K562 (cell line): ENCODE data around the gene SMARCA4. TPM values are rescaled to one million over a fixed set of nuclear protein-coding genes. Genes with fewer than 3 reads are reported as not detected.

Experiments
- ATAC-seq: fragments of 200-7000 bp; cut with Tn5 transposase; 3 replicates; pipeline ENCODE4 v1.9.1; 2020; ENCODE audit warnings: moderate library complexity
- BruUV-seq: library from RNA; stranded (reverse); fragments of 400-500 nt; replicated peaks from 2 replicates; lab custom pipeline; 2021; lab: Mats Ljungman, UMichigan
- CTCF ChIA-PET: fragments of 300-600 bp; formaldehyde crosslinking; extraction: SDS; loops from one replicate; lab custom pipeline; 2021; ENCODE audit warnings: low intra/inter-chr PET ratio; lab: Yijun Ruan, JAX
- POLR2A ChIA-PET: fragments of 300-600, 350-650 bp; sonication (Branson Sonifier 250); formaldehyde crosslinking; extraction: SDS; loops from one replicate; lab custom pipeline; 2021; ENCODE audit warnings: antibody characterized with exemption, inconsistent platforms; lab: Yijun Ruan, JAX
- DNase-seq, 4 experiments: peaks; one replicate each; pipeline versions ENCODE4 v3.0.0 to v3.0.0-alpha.2; 2011 to 2018; ENCODE audit warnings: low spot score in 3 of 4, mixed read lengths in 3 of 4; ENCODE audit errors: extremely low read depth in 1 of 4
- FAIRE-seq: peaks from 2 replicates; lab custom pipeline; 2011; peaks lifted over from hg19 to GRCh38; lab: Jason Lieb, UNC
- H2AFZ ChIP-seq: 2 replicates; pipeline ENCODE4 v1.6.0; 2011; ENCODE audit warnings: low read depth, low read length, control low read depth, inconsistent platforms
- H3K27ac ChIP-seq: fragments of 200-600 bp; 3 replicates; pipeline ENCODE4 v1.8.0; 2011; ENCODE audit warnings: low read depth, mild to moderate bottlenecking, control low read depth, inconsistent platforms, low read length, moderate library complexity, mixed read lengths; ENCODE audit errors: extremely low read depth
- H3K27me3 ChIP-seq, 2 experiments: fragments of 300-600 bp in 1 of 2; 2 replicates in 1 of 2; 3 replicates in 1 of 2; pipeline versions ENCODE4 v1.6.0 to v1.8.0; 2011; ENCODE audit warnings: inconsistent platforms in 2 of 2, low read length in 2 of 2, mild to moderate bottlenecking in 1 of 2, mixed read lengths in 1 of 2, moderate library complexity in 1 of 2; ENCODE audit not compliant: control insufficient read depth in 2 of 2, insufficient read depth in 2 of 2
- H3K36me3 ChIP-seq: fragments of 300-600 bp; 3 replicates; pipeline ENCODE4 v1.8.0; 2011; ENCODE audit warnings: mild to moderate bottlenecking, low read length, inconsistent platforms; ENCODE audit not compliant: control insufficient read depth, insufficient read depth
- H3K4me1 ChIP-seq, 2 experiments: fragments of 200-600 bp in 1 of 2; replicated peaks in 1 of 2; 2 replicates in 1 of 2; 3 replicates in 1 of 2; pipeline versions ENCODE4 v1.5.1 to v1.8.0; 2011; ENCODE audit warnings: inconsistent platforms in 2 of 2, low read length in 2 of 2, mild to moderate bottlenecking in 1 of 2, mixed read lengths in 1 of 2, moderate library complexity in 1 of 2; ENCODE audit not compliant: control insufficient read depth in 2 of 2, insufficient read depth in 2 of 2
- H3K4me2 ChIP-seq: 2 replicates; pipeline ENCODE4 v1.6.1; 2011; ENCODE audit warnings: low read length, control low read depth, inconsistent platforms, mixed read lengths; ENCODE audit not compliant: insufficient read depth
- H3K4me3 ChIP-seq: fragments of 200-600 bp; sonication (generic), shearing (Covaris generic); 2 replicates; pipeline ENCODE4 v1.5.1; 2016; ENCODE audit warnings: control low read depth, inconsistent platforms
- H3K79me2 ChIP-seq: fragments of 200-600 bp; 3 replicates; pipeline ENCODE4 v1.8.0; 2011; ENCODE audit warnings: low read length, inconsistent platforms; ENCODE audit not compliant: control insufficient read depth, insufficient read depth
- H3K9ac ChIP-seq, 2 experiments: 2 replicates each; pipeline versions ENCODE4 v1.6.0 to v1.6.1; 2011; ENCODE audit warnings: low read depth in 2 of 2, low read length in 2 of 2, control low read depth in 1 of 2, inconsistent platforms in 1 of 2, mild to moderate bottlenecking in 1 of 2, mixed read lengths in 1 of 2; ENCODE audit not compliant: insufficient read depth in 1 of 2
- H3K9me1 ChIP-seq: one replicate; pipeline ENCODE4 v1.6.0; 2011; ENCODE audit warnings: inconsistent platforms, mild to moderate bottlenecking, low read length, moderate library complexity; ENCODE audit not compliant: control insufficient read depth, insufficient read depth
- H3K9me3 ChIP-seq: replicated peaks from 2 replicates; pipeline ENCODE4 v1.5.1; 2011; ENCODE audit warnings: low read depth, low read length, inconsistent platforms; ENCODE audit not compliant: control insufficient read depth, insufficient read depth
- H4K20me1 ChIP-seq: replicated peaks from 2 replicates; pipeline ENCODE4 v1.6.1; 2011; ENCODE audit warnings: low read length, inconsistent platforms, mixed read lengths; ENCODE audit not compliant: control insufficient read depth, insufficient read depth
- CUX1 ChIP-seq: fragments of 200-800 bp; sonication (Bioruptor generic); IDR thresholded peaks from 2 replicates; pipeline ENCODE4 v1.6.1; 2016; ENCODE audit warnings: missing genetic modification characterization, missing compliant biosample characterization
- NFIC ChIP-seq: fragments of 450-650 bp; IDR thresholded peaks from 2 replicates; pipeline ENCODE4 v1.6.1; 2017; ENCODE audit warnings: mild to moderate bottlenecking, inconsistent platforms
- PKNOX1 ChIP-seq: fragments of 450-650 bp; IDR thresholded peaks from 2 replicates; pipeline ENCODE4 v1.6.1; 2016
- SMAD4 ChIP-seq: fragments of 250-450 bp; sonication (Bioruptor Pico); conservative IDR thresholded peaks from 2 replicates; pipeline ENCODE4 v1.8.0; 2021; ENCODE audit warnings: inconsistent platforms, mild to moderate bottlenecking, moderate library complexity
- SNIP1 ChIP-seq: fragments of 450-650 bp; IDR thresholded peaks from 2 replicates; pipeline ENCODE4 v1.7.1; 2017; ENCODE audit warnings: low read depth, mild to moderate bottlenecking
- USF1 ChIP-seq: sonication (generic); formaldehyde crosslinking; IDR thresholded peaks from 2 replicates; pipeline ENCODE4 v1.9.0; 2022; ENCODE audit warnings: mild to moderate bottlenecking, missing genetic modification reagents
- ZNF436 ChIP-seq: fragments of 250-450, 450-650 bp; sonication (Bioruptor Pico); formaldehyde crosslinking; IDR thresholded peaks from 2 replicates; pipeline ENCODE4 v1.7.0; 2020; ENCODE audit warnings: mild to moderate bottlenecking
- WGBS: fragments of 100-300 bp; shearing (Covaris generic); methylation state at CpG from one replicate; pipeline ENCODE4 v1.1.6; 2016; ENCODE audit warnings: low coverage, mixed read lengths; ENCODE audit not compliant: insufficient coverage; ENCODE audit errors: missing lambda C conversion rate; 5-methylcytosine and 5-hydroxymethylcytosine counted together
- in situ Hi-C: fragments of 300-500 bp; cut with MboI; formaldehyde crosslinking; loops from 4 replicates; pipeline ENCODE4 v1.15.0; 2018; ENCODE audit warnings: inconsistent platforms, mixed read lengths
- intact Hi-C: fragments of 100-400 bp; cut with micrococcal nuclease; formaldehyde crosslinking; loops from 2 replicates; pipeline ENCODE4 v1.14.2; 2022
- polyA plus RNA-seq, 8 experiments: library from polyadenylated mRNA; depleted of rRNA in 4 of 8; stranded (reverse) in 5 of 8; unstranded in 3 of 8; fragments of >200 nt; fragmentation: Nextera tagmentation in 2 of 8; fragmentation: Illumina TruSeq in 1 of 8; extraction: Ambion mirVana in 2 of 8; extraction: Trizol in 1 of 8; gene quantifications; 2 replicates each; pipeline versions ENCODE4 v1.2.1 to v1.2.3, GENCODE V29; 2011 to 2014; ENCODE audit warnings: inconsistent platforms in 1 of 8, missing spikeins in 1 of 8
- total RNA-seq, 7 experiments: library from RNA; depleted of rRNA in 6 of 7; stranded (reverse); fragments of >200 nt in 6 of 7; fragmentation: Illumina TruSeq in 2 of 7; extraction: Trizol in 2 of 7; gene quantifications; 2 replicates each; pipeline versions ENCODE4 v1.2.1 to v1.2.3, GENCODE V29; 2011 to 2021; ENCODE audit warnings: low replicate concordance in 1 of 7

The SMARCA4 gene
- total and polyA plus RNA-seq, 9 of the 15 experiments (the other 6 are each of a cell fraction or from before 2014, with no cell fraction given): 19.3 to 207 (median 52.1) TPM

- H3K79me2 ChIP-seq: no peaks in the 10 kb centered on the region
These were observed 37.3 kb downstream of the SMARCA4 start for GRCh38 chr19:10998045-10998533.

GRCh38 chr19:10998666-10999065 lies 37.8 kb downstream of the SMARCA4 start:
- DNase-seq: no peak
- Histone ChIP-seq H3K27ac (no peak overlapping the region), H3K79me2 (no peaks in the 10 kb centered on the region), H3K9me3 (no peaks in the 10 kb centered on the region), H4K20me1 (no peaks in the 10 kb centered on the region), H3K4me1 (peaks cover 0 to 4% of the 10 kb centered on the region in 2 experiments; a peak in 1 of 5 replicates), H3K36me3 (peaks cover 84% of the 10 kb centered on the region), H2AFZ (no peak overlapping the region), H3K9me1 (no peaks in the 10 kb centered on the region), H3K4me2 (no peak overlapping the region), H3K27me3 (no peaks in the 10 kb centered on the region), H3K4me3 (no peak overlapping the region), H3K9ac (no peak overlapping the region)
- no TSS peak for BruUV-seq
- CTCF ChIA-PET: no interaction called here
- WGBS: 97% methylated on average over 6 of the region's 7 CpGs
- POLR2A ChIA-PET: interaction anchor here (0.6 kb wide), 1 partner anchor 17 kb away, joined by 3 read pairs; no protein-coding TSS in a partner anchor
- in situ Hi-C loops (no loop called here), intact Hi-C loops (no loop called here)
- no peak for FAIRE-seq
- ATAC-seq: no peak
- TF ChIP-seq CUX1 (CRISPR knock-in tag): no peak
- TF ChIP-seq USF1: no peak
- no peak for TF ChIP-seq SMAD4
- no peak for TF ChIP-seq ZNF436 (CRISPR knock-in tag)
- no peak for TF ChIP-seq SNIP1

More at GRCh38 chr19:10998045-10998533, 37.3 kb downstream of the SMARCA4 start:
- BruUV-seq: no TSS peak
- Histone ChIP-seq H3K27me3 (no peaks in the 10 kb centered on the region), H3K4me2 (no peak overlapping the region), H3K9ac (no peak overlapping the region), H2AFZ (no peak overlapping the region), H3K9me3 (no peaks in the 10 kb centered on the region), H3K4me1 (peaks cover 0 to 4% of the 10 kb centered on the region in 2 experiments; a peak in 1 of 5 replicates), H4K20me1 (no peaks in the 10 kb centered on the region), H3K27ac (no peak overlapping the region), H3K4me3 (no peak overlapping the region), H3K9me1 (no peaks in the 10 kb centered on the region), H3K36me3 (peaks cover 83% of the 10 kb centered on the region)
- in situ Hi-C loops: no loop called here
- ATAC-seq (no peak), FAIRE-seq (peak; percentile 15), DNase-seq (peak in 1 of 4 experiments; percentile 13)
- 56% methylated on average over 6 of the region's 6 CpGs for WGBS
- CTCF ChIA-PET: no interaction called here
- POLR2A ChIA-PET: interaction anchor here (0.6 kb wide), 1 partner anchor 21 kb away, joined by 3 read pairs; no protein-coding TSS in a partner anchor
- no peak for TF ChIP-seq PKNOX1
- TF ChIP-seq NFIC: peak; percentile 78
- intact Hi-C loops: no loop called here
